ENCODE measurements around the gene MAP2K2.

The MAP2K2 gene

GRCh38 chr19:4061178-4061682, 62.7 kb downstream of the MAP2K2 start:
- Mint-ChIP-seq H3K4me1 (ENCODE audit: low read depth) (peaks cover 4% of the 10 kb centered on the region), H3K4me3 (no peak overlapping the region), H3K9me3 (no peaks in the 10 kb centered on the region), H3K27me3 (ENCODE audit: low read depth) (no peaks in the 10 kb centered on the region), H3K36me3 (ENCODE audit: low read depth) (peaks cover 7% of the 10 kb centered on the region), H3K27ac (no peak overlapping the region)
- no peak for DNase-seq (ENCODE audit: low spot score)

- H3K27me3 Mint-ChIP-seq (ENCODE audit: low read depth), result no peaks in the 10 kb centered on the region
- H3K4me1 Mint-ChIP-seq (ENCODE audit: low read depth), result peaks cover 4% of the 10 kb centered on the region
- no peaks in the 10 kb centered on the region for H3K9me3 Mint-ChIP-seq
- H3K36me3 Mint-ChIP-seq (ENCODE audit: low read depth), result peaks cover 12% of the 10 kb centered on the region
- no peak overlapping the region for H3K27ac Mint-ChIP-seq
- H3K4me3 Mint-ChIP-seq, result no peak overlapping the region
- DNase-seq (ENCODE audit: low spot score), result no peak
Observed at GRCh38 chr19:4060621-4061177, 63.2 kb downstream of the MAP2K2 start.

GRCh38 chr19:4059891-4060620, 63.9 kb downstream of the MAP2K2 start:
- Mint-ChIP-seq H3K4me3 (no peak overlapping the region), H3K4me1 (ENCODE audit: low read depth) (peaks cover 4% of the 10 kb centered on the region), H3K9me3 (no peaks in the 10 kb centered on the region), H3K36me3 (ENCODE audit: low read depth) (peaks cover 17% of the 10 kb centered on the region), H3K27ac (no peak overlapping the region), H3K27me3 (ENCODE audit: low read depth) (no peaks in the 10 kb centered on the region)
- DNase-seq (ENCODE audit: low spot score), result no peak

- Mint-ChIP-seq H3K4me1 (ENCODE audit: low read depth) (peaks cover 4% of the 10 kb centered on the region), H3K9me3 (no peaks in the 10 kb centered on the region), H3K27ac (no peak overlapping the region), H3K4me3 (no peak overlapping the region), H3K27me3 (ENCODE audit: low read depth) (no peaks in the 10 kb centered on the region), H3K36me3 (ENCODE audit: low read depth) (peaks cover 17% of the 10 kb centered on the region)
- no peak for DNase-seq (ENCODE audit: low spot score)
Observed at GRCh38 chr19:4059453-4059871, 64.5 kb downstream of the MAP2K2 start.

GRCh38 chr19:4058693-4059452, 65.0 kb downstream of the MAP2K2 start:
- DNase-seq (ENCODE audit: low spot score), result no peak
- no peaks in the 10 kb centered on the region for H3K9me3 Mint-ChIP-seq
- no peaks in the 10 kb centered on the region for H3K27me3 Mint-ChIP-seq (ENCODE audit: low read depth)
- no peak overlapping the region for H3K4me3 Mint-ChIP-seq
- no peak overlapping the region for H3K27ac Mint-ChIP-seq
- peaks cover 17% of the 10 kb centered on the region for H3K36me3 Mint-ChIP-seq (ENCODE audit: low read depth)
- H3K4me1 Mint-ChIP-seq (ENCODE audit: low read depth), result peaks cover 4% of the 10 kb centered on the region

GRCh38 chr19:4057931-4058692, 65.8 kb downstream of the MAP2K2 start:
- peak; percentile 39 for DNase-seq (ENCODE audit: low spot score)
- peaks cover 10% of the 10 kb centered on the region for H3K4me1 Mint-ChIP-seq (ENCODE audit: low read depth)
- peaks cover 21% of the 10 kb centered on the region for H3K36me3 Mint-ChIP-seq (ENCODE audit: low read depth)
- H3K4me3 Mint-ChIP-seq, result no peak overlapping the region
- H3K27ac Mint-ChIP-seq, result no peak overlapping the region
- no peaks in the 10 kb centered on the region for H3K9me3 Mint-ChIP-seq
- H3K27me3 Mint-ChIP-seq (ENCODE audit: low read depth), result no peaks in the 10 kb centered on the region

- H3K4me1 Mint-ChIP-seq (ENCODE audit: low read depth), result peaks cover 12% of the 10 kb centered on the region
- DNase-seq (ENCODE audit: low spot score), result no peak
- peaks cover 37% of the 10 kb centered on the region for H3K36me3 Mint-ChIP-seq (ENCODE audit: low read depth)
- no peaks in the 10 kb centered on the region for H3K27me3 Mint-ChIP-seq (ENCODE audit: low read depth)
- H3K27ac Mint-ChIP-seq, result no peak overlapping the region
- H3K4me3 Mint-ChIP-seq, result no peak overlapping the region
- no peaks in the 10 kb centered on the region for H3K9me3 Mint-ChIP-seq
Observed at GRCh38 chr19:4055209-4055552, 68.7 kb downstream of the MAP2K2 start.

GRCh38 chr19:4054441-4055208, 69.3 kb downstream of the MAP2K2 start:
- Mint-ChIP-seq H3K9me3 (no peaks in the 10 kb centered on the region), H3K36me3 (ENCODE audit: low read depth) (peaks cover 39% of the 10 kb centered on the region), H3K4me1 (ENCODE audit: low read depth) (peaks cover 13% of the 10 kb centered on the region), H3K4me3 (no peak overlapping the region), H3K27ac (no peak overlapping the region), H3K27me3 (ENCODE audit: low read depth) (no peaks in the 10 kb centered on the region)
- DNase-seq (ENCODE audit: low spot score), result no peak

GRCh38 chr19:4053423-4054324, 70.2 kb downstream of the MAP2K2 start:
- peaks cover 14% of the 10 kb centered on the region for H3K4me1 Mint-ChIP-seq (ENCODE audit: low read depth)
- no peaks in the 10 kb centered on the region for H3K9me3 Mint-ChIP-seq
- H3K27ac Mint-ChIP-seq, result no peak overlapping the region
- H3K27me3 Mint-ChIP-seq (ENCODE audit: low read depth), result no peaks in the 10 kb centered on the region
- DNase-seq (ENCODE audit: low spot score), result no peak
- H3K36me3 Mint-ChIP-seq (ENCODE audit: low read depth), result peaks cover 43% of the 10 kb centered on the region
- H3K4me3 Mint-ChIP-seq, result no peak overlapping the region

- H3K36me3 Mint-ChIP-seq (ENCODE audit: low read depth), result peaks cover 43% of the 10 kb centered on the region
- no peaks in the 10 kb centered on the region for H3K9me3 Mint-ChIP-seq
- no peak for DNase-seq (ENCODE audit: low spot score)
- no peak overlapping the region for H3K27ac Mint-ChIP-seq
- H3K4me3 Mint-ChIP-seq, result no peak overlapping the region
- peaks cover 14% of the 10 kb centered on the region for H3K4me1 Mint-ChIP-seq (ENCODE audit: low read depth)
- no peaks in the 10 kb centered on the region for H3K27me3 Mint-ChIP-seq (ENCODE audit: low read depth)
Observed at GRCh38 chr19:4052993-4053422, 70.9 kb downstream of the MAP2K2 start.

GRCh38 chr19:4052114-4052992, 71.6 kb downstream of the MAP2K2 start:
- Mint-ChIP-seq H3K36me3 (ENCODE audit: low read depth) (peaks cover 43% of the 10 kb centered on the region), H3K4me1 (ENCODE audit: low read depth) (peaks cover 12% of the 10 kb centered on the region), H3K4me3 (no peak overlapping the region), H3K9me3 (no peaks in the 10 kb centered on the region), H3K27me3 (ENCODE audit: low read depth) (no peaks in the 10 kb centered on the region), H3K27ac (no peak overlapping the region)
- no peak for DNase-seq (ENCODE audit: low spot score)

Data from T-helper 2 cell treated with Interferon-gamma antibody and Interleukin-4, amounts not matched to agents 5 μg/mL and 100 μg/mL, for 36 hours (primary cell).